C4-2B (cell line): ENCODE measurements around the gene IFIH1.

Experiments used
- H3K27ac ChIP-seq: fragments of 450-650 bp; 2 replicates; pipeline ENCODE4 v1.5.1; 2017
- CTCF ChIP-seq: fragments of 450-650 bp; conservative IDR thresholded peaks from 2 replicates; pipeline ENCODE4 v1.5.1; 2017; ENCODE audit warnings: mild to moderate bottlenecking
- ZFX ChIP-seq: fragments of 450-650 bp; IDR thresholded peaks from 2 replicates; pipeline ENCODE4 v1.6.1; 2017

IFIH1 gene

GRCh38 chr2:162318328-162319180 lies at the start of gene IFIH1:
Gene IFIH1 (minus strand): TSS chr2:162318684. CDS start chr2:162318307, 377 bp downstream.
- 0 out of 2 replicates have a peak, but pooled peaks have one; percentile 15 for TF ChIP-seq ZFX
- peak; percentile 55 for TF ChIP-seq CTCF
- H3K27ac ChIP-seq: peak within 1 kb of the TSS; percentile 73

- TF ChIP-seq ZFX (no peak), CTCF (no peak)
Observed at GRCh38 chr2:162365392-162365791, 46.9 kb upstream of the IFIH1 start.

GRCh38 chr2:162344617-162344950 lies 26.1 kb upstream of the IFIH1 start:
- TF ChIP-seq ZFX (no peak), CTCF (no peak)
- H3K27ac ChIP-seq: peak overlapping the region; percentile 71

More at GRCh38 chr2:162365392-162365791, 46.9 kb upstream of the IFIH1 start:
- no peak overlapping the region for H3K27ac ChIP-seq

- TF ChIP-seq ZFX (no peak), CTCF (no peak; the same call in 1 of the 2 replicates)
- H3K27ac ChIP-seq: peak within 1 kb of the TSS; percentile 71
Observed at GRCh38 chr2:162343824-162344616, 25.5 kb upstream of the IFIH1 start, which contains the start of gene GCA. Gene GCA (plus strand): TSS chr2:162344132. CDS start chr2:162344249, 117 bp downstream.

GRCh38 chr2:162343492-162343823 lies 25.0 kb upstream of the IFIH1 start:
- peak overlapping the region; percentile 71; the same call in 1 of the 2 replicates for H3K27ac ChIP-seq
- TF ChIP-seq CTCF (no peak), ZFX (no peak)

- H3K27ac ChIP-seq: no peak overlapping the region
- TF ChIP-seq CTCF (no peak), ZFX (no peak)
Observed at GRCh38 chr2:162342841-162343240, 24.4 kb upstream of the IFIH1 start.

- no peak for TF ChIP-seq ZFX
- TF ChIP-seq CTCF: no peak
- no peak overlapping the region for H3K27ac ChIP-seq
Observed at GRCh38 chr2:162342321-162342720, 23.8 kb upstream of the IFIH1 start.
